NCI-H69 (cell line): ENCODE data around the gene PAM16.
"Not testable (repeated sequence)": the region's sequence is repeated elsewhere in the genome, so short reads cannot be mapped to it uniquely, and the experiment has no call there.

ENCODE experiments used
- DNase-seq: peaks from one replicate; lab custom pipeline; 2025; lab: John Stamatoyannopoulos, UW

Gene PAM16

DNA sequence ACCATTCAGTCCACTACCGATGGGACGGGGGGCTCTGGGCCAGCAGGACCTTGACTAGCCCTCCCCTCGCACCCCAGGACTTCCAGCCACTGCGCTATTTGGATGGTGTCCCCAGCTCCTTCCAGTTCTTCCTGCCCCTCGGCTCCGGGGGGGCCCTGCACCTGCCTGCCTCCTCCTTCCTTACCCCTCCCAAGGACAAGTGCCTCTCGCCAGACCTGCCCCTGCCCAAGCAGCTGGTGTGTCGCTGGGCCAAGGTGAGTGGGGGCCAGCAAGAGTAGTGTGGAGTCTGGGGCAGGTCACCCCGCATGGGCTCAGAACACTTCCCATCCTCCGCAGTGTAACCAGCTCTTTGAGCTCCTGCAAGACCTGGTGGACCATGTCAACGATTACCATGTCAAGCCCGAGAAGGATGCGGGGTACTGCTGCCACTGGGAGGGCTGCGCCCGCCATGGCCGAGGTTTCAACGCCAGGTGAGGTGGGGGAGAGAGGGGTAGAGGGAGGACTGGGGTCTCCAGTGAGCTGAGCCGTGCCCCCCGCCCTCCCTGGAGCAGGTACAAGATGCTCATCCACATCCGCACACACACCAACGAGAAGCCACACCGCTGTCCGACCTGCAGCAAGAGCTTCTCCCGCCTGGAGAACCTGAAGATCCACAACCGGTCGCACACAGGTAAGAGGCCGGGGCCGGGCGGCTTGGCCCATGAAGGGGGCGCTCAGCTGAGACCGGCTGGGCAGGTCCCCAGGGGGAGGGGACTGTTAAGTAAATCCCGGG is 16.2 kb downstream of the PAM16 start:
- DNase-seq = no peak

DNA sequence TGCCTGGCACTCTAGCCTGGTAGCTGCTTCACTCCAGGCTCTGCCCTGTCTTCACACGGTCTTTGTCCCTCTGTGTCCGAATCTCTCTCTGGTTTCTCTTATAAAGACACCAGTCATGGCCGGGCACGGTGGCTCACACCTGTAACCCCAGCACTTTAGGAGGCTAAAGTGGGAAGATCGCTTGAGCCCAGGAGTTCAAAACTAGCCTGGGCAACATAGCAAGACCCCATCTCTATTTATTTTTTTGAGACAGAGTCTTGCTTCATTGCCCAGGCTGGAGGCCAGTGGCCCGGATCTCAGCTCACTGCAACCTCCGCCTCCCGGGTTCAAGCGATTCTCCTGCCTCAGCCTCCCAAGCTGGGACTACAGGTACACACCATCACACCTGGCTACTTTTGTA is 17.4 kb downstream of the PAM16 start:
- DNase-seq = not testable (repeated sequence)

DNA sequence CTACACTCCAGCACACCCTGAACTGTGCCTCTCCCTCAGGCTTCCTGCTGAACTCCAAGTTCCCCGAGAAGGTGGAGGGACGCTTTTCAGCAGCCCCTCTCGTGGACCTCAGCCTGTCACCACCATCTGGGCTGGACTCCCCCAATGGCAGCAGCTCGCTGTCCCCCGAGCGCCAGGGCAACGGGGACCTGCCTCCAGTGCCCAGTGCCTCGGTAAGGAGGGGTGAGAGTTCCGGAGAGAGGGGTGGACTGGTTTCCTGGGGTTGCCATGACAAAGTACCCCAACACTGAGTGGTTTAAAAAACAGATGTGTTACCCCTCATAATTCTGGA is 17.8 kb downstream of the PAM16 start:
- DNase-seq = no peak

DNA sequence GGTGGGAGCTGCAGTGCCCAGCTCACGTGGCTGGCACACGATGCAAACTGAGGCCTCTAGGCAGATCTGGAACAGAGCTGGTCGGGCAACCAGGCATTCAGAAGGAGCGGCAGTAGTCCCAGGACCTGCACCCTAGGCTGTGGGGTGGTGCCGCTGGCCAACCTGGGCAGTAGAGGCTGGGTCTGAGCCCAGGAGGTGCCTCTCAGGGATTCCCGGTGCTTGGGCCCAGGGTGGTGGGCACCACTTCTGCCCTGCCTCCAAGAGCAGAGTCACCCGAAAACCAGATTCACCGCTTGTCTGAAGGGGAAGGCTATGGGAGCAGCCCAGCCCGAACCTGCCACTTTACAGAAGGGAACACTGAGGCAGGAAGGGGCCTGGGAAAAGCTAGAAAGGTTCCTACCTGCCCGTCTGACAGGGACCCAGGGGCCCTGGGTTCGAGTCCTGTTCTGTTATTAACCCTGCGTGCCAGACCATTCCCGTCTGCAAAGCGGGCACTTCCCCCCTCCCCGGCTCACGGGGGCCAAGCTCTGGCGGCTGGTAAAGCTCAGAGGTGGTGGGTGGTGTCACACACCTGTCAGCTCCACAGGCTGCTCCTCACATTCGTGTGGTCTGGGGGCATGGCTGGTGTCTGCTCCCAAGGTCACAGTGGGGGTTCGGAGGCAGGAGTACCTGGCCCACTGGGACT is 18.4 kb downstream of the PAM16 start:
- DNase-seq = no peak

DNA sequence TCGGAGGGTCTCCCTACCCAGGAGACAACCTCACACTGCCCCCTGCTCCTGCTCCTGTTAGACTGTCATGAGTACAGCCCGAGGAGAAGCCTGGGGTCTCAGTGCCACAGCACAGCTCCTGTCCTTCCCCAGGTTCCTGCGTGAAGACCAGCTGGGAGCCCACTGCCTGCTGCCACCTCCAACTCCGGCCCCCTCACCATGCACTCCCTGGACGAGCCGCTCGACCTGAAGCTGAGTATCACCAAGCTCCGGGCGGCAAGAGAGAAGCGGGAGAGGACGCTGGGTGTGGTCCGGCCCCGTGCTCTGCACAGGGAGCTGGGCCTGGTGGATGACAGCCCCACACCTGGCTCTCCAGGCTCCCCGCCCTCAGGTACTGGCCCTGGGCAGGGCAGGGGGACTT is 19.0 kb downstream of the PAM16 start:
- DNase-seq = no peak

DNA sequence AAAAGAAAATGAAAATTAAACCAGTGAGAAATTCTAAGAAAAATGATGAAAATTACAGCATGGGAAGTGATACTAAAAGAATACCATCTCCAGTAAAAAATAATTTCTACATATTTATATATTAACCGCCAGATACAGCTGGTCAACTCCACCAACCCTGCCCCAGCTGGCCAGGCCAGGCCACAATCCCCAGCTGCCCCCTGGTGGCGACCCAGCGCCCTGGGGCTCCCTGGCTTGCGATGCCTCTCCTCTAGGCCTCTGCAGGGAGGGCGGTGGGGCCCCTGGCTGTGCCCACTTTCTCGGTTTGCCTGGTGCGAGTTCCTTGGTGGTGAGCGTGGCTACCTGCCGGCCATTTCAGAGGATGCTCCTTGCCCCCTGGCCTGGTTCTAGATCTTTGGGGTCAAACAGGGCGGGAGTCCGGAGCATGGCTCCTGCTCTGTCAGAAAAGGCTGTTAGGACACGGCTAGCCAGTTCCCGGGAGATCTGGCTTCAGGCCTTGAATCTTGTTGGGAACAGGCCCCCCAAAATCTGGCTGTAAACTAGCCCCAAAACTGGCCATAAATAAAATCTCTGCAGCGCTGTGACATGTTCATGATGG is 20.7 kb downstream of the PAM16 start:
- peak; percentile 67 for DNase-seq

DNA sequence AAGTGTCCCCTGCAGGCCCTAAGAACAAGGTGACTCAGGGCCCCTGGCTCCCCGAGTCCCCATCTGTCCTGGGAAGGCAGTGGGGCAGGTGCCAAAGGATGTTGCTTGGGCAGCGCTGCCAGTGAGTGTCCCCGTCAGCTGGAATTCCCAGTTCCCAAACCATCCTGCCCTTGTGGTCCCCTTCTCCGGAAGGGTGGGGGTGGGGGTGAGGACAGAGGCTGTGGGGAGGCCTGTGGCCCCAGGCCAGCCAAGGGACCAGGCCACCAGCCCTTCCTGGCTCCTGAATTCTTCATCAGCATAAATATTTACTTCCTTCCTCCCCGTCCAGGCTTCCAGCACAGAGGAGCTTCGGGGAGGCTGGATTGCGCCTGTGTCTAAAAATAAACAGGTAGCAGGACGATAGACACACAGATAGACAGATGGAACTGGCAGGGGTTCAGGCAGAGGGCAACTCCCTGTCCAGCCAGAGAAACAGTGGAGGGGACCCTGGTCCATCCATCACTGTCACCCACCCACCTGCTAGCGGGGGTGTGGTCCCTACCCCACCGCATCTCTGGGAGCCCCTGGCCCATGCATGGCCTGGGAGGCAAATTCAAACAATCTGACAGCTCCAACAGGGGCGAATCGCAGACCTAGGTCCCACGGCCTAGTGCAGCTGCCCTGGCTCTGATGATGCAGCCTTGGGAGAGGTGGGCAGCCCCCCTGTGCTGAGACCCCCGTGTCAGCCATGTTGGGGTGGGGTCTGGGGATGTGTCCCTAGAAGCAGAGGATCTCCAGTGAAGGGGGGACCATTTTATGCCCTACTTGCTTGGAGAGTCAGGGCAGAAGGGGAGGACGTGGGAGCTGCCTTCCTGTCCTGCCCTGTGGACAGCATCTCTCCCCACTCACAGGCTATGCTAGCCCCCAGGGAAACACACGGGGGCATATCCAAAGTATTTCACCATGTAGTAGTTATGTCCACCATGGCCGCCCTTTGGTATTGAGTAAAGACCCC is 22.0 kb downstream of the PAM16 start:
- peak; percentile 29 for DNase-seq

DNA sequence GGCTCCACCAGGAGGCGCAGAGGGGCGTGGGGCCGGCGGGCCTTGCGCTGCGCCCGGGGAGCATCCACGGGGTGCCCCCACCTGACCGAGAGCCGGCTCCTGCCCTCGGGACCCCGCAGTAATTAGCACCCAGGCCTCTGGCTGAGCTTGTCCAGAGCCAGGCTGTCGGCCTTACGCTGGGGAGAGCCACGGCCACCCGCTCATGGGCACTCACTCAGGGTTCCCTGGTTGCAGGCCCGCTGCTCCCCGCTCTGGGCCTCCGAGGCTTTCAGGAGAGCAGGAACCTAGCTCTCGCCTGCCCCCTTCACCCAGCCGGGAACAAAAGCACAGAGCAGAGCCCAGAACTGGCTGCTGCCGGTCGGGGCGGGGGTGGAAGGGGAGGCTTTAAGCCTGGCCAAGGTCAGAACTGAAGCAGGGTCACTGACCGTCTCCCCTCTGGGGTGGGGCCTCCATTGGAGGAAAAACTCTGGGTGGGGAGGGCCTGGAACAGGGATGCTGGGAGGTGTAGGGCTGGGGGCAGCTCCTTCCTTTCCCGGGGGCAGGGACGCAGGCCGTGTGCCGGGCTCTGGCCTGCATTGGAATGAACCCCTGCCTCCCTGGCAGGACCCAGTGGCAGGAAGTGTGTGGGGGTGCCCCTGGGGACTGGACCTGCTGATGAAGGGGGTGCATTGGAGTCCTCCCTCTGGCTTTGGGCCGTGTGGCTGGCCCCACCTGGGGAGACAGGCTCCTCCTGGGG is 22.9 kb downstream of the PAM16 start:
- peak; percentile 38 for DNase-seq

DNA sequence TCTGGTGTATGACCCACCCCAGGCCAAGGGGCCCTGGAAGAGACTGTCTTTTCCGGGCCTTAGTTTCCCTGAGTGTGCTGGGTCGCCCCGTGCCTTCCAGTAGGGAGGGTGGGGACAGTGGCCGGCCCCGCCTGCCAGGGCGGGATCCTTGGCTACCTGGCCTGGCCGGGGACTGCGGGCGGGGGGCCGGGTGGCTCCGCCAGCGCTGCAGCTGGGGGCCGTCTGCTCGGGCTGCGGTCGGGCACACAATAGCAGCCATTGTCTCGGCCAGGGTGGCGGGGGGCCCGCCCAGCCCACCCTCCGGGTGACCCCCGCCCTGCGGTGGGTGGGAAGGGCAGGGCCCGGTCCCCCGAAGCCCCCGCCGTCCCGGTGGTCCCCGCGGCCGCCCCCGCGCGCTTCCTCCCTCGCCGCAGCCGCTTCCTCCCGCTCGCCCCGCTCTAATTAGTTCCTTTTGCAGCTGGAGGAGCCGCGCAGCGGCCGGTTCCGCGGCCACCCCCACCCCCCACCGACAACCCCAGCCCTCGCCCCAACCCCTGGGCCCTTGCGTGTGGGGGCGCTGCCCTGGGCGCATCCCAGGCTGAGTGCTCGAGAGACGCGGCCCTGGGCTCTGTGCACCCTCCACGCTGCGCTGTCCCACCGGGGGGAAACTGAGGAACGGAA is 23.6 kb downstream of the PAM16 start:
- peak; percentile 40 for DNase-seq

DNA sequence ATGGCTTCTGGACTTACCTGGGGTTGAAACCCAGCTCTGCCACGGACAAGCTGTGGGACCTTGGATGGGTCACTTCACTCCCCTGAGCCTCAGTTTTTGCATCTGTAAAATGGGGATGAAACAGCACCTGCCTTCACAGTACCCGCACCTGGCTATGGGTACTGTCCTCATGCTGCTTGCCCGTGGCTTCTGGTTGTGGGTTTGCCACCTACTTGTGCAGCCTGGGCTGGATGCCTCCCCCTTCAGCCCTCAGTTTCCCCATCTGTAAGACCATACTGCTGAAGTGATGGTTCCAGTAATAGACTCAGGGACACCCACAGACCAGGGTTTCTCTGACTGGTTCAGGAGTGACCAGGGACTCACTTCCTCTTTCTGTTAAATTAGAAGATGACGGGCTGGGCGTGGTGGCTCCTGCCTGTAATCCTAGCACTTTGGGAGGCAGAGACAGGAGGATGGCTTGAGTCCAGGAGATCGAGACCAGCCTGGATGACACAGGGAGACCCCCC is 25.8 kb downstream of the PAM16 start:
- no peak for DNase-seq

DNA sequence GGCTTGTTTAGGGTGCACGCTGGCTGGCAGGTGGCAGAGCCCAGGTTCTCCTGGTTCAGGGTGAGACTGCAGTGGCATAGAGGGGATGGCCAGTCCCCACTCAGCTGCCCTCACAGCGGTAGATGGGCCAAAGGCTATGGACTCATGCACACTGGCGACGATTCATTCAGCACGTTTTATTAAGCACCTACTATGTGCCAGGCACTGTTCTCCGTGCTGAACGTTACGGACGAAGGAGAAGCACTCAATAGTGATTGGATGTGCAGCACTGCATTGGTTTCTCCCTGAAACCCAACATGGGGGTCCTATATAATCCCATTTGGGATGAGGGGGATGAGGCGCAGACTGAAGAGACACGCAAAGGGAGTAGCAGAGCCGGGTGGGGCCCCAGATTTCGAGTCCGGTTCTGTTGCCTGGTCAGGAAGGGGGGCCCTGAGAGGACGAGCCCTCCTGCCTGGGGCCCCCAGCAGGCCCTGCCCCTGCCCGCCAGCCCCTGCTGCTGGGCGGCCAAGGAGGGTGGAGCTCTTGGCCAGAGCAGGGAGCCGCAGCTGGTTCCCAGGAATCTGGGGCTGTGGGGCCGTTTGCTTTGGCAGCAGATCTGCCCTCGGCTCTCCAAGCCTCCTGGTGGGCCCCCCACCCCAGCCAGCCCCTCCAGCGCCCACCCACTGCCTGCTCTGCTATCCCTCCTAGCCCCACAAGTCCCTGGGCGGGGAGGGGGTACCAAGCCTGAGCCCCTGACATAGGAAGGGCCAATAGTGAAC is 26.4 kb downstream of the PAM16 start:
- no peak for DNase-seq

DNA sequence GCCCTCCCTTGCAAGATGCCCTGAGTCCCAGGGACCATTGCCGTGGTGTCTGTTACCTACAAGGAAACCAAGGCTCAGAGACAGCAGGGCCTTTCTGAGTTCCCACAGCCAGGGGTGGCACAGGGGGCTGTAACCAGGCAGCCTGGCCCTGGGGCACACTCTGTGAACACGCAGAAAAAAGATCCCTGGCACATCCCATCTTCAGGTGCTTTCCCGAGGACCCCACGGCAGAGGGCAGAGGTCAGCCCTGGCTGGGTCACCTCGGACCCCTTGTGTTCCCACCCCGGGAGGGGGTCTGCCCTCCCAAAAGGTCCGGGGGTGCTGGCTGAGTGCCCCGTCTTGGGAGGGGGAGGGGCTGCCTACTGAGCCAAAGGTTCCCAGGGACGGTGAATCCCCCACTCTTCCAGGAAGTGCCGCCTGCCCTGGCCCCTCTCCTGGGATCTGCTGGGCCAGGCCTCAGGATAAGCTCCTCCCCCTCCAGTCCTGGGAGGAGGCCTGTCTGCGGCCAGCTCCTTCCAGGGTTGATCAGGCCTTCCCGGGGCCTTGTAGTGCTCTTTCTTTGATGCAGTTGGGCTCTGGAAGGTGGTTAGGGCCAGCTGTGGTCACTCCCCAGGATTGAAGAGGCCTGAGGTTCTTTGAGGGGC is 27.2 kb downstream of the PAM16 start:
- DNase-seq = peak; percentile 22

DNA sequence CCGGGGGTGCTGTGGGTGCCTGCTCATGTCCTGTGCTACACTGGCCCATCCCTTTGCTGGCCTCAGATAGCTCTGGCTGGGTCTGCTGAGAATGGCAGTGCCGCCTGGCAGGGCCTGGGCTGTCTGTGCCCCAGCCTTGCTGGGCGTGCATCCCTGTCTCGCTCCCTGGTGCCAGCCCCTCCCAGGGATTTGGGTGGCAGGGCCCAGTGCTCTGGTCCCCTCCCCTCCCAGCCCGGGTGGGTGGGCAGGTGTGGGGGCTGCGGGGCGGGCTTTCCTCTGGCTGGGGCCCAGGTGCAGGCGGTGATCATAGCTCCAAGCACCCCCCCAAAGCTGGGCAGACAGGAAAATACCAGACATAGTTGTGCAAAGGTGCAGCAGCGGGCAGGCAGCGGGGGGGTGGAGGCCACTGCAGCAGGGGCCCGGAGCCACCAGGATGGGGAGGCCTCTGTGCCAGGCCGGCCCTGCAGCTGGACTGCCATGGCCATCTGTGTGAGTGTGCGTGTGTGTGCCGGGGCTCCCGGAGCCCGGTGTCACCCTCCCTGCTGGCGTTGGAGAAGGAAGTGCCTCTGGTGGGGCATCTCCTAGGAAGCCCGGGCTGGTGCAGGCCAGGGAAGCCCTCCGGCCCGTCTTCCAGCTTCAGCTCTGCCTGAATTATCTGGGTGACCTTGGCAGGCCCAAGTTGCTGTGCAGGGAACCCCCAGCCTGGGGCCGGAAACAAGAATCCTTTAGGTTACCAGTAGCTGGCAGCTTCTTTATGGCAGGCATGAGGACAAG is 27.9 kb downstream of the PAM16 start:
- DNase-seq = no peak

DNA sequence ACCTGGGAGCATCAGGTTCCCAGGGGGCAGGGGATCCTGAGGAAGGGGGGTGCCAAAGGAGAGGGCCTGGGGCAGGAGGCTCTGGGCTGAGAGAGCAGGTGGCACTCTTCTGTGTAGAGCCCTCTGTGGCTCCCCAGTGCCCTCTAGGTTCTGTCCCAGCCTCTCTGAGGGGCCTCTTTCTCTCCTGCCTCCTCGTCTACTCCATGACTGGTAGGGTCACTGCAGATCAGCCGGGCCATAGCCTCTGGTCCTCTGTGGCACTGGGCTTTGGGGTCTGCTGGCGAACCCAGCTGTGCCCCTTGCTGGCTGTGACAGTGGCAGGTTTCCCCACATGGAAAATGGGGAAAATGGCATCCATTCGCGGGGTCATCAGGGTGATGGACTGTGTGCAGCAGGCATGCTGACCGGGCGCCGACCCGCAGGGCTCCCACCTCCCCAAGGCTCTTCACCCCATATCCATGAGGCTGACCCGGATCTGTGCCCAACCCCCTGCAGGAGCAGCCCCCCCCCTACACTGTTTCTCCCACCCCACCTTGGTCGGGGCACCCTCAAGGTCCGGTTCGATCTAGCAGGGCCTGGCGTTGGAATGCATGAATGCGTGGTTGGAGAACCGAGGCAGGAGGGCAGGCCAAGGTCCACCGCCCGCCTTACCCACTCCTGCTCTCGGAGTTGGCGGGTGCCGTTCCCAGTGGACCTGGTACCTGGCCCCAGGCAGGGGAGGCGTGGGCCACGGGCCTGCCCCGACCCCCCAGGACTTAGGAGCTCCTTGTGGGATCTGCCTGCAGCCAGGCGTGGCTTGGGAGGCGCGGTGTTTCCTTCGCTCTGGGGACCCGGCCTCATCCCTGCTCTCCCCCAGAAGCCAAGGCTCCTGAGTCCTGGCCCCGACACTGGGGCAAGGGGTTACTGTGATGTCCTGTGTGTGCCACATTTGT is 28.7 kb downstream of the PAM16 start:
- no peak for DNase-seq

DNA sequence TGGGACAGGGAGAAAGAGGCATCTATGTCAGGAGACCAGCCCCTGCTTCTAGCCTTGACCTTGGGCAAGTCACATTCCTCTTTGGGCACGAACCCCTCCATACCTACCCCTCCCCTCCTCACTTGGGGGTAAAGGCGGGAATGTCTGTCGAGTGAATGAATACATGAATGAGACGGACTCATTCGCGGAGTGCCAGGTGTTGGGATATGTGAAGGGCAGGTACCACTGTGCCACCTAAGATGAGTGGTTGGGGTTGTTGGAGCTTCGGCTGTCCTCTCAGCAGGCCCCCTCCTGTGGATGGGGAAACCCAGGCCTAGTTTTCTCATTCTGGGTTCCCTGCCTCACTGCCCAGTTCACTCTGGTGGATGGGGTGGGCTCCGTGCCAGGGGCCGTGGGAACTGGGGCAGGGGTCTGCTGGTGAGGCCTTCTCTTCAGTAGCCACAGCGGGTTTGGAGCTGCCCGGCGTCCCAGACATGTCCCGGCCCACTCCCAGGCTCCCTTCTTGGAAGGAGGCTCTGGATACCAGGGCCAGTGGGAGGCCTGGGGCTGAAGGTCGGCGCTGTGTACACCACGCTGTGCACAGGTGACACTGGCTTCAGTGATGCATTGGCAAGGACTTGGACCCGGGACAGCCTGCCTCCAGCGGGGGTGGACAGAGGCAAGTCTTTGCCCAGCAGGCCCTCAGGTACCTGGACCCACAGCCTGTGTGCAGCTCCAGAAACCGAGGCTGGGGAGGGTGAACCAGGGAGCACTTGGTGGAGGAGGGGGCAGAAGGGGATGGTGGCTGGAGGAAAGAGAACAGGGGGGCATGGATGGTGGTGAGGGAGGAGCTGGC is 29.6 kb downstream of the PAM16 start:
- DNase-seq = no peak

DNA sequence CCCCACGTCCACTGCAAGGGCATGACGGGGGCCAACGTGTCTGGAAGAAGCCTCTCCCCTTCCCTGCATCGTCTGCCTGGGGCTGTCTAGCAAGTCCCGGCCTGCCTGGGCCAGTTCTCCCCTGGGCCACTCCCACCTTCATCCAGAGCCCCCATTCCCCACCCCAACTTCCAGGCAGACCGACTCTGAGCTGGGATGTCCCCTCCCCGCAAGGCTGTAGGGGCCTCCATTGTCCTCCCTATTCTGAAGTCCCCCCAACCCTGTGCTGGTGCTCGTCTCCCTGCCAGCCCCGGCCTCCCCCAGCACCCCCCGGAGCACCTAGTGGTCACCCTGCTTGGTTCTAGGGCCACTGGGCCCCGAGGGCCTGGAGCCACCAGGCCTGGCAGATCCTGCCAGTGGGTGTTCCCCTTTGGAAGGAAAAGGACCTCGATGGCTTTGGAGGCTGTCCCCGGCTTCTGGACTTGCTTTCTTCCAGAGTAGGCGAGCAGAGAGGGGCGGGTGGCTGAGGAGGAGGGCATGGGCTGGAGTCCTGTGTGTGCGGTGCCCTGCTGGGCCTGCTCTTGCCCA is 30.5 kb downstream of the PAM16 start:
- no peak for DNase-seq
